Measurements from ENCODE around the gene UGT2A2. TPM values are rescaled to one million over a fixed set of nuclear protein-coding genes. Genes with fewer than 3 reads are reported as not detected.

The UGT2A2 gene
- total and polyA plus RNA-seq, 12 donors: not detected

DNA sequence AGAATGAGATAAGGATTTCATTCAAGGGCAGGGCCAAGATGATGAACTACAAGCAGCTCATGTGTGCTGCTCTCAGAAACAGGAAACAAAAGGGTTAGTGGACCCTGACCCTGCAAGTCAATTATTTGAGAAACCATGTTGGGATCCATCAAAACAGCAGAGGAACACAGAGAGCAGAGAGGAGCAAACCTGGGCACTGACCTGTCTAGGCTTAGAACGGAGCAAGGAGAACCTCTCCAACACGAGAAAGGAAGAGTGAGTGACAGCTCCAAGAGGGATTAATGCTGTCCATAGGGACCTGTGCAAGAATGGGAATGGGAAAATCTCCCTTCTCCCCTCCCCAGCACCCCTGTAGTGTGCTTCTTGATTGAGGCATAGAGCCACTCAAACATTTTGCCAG, 89.8 kb downstream of the UGT2A2 start:
- Histone ChIP-seq H3K9me3 (peaks cover 0 to 6% (median 0%) of the 10 kb centered on the region in 11 donors), H3K36me3 (no peaks in the 10 kb centered on the region), H3K4me1 (no peaks in the 10 kb centered on the region), H3K27me3 (no peaks in the 10 kb centered on the region), H3K27ac (no peak overlapping the region), H3K4me3 (no peak overlapping the region)
- WGBS, 2 donors: 70 to 80% methylated on average over 2 of the region's 2 CpGs
- TF ChIP-seq, protein P1, sequence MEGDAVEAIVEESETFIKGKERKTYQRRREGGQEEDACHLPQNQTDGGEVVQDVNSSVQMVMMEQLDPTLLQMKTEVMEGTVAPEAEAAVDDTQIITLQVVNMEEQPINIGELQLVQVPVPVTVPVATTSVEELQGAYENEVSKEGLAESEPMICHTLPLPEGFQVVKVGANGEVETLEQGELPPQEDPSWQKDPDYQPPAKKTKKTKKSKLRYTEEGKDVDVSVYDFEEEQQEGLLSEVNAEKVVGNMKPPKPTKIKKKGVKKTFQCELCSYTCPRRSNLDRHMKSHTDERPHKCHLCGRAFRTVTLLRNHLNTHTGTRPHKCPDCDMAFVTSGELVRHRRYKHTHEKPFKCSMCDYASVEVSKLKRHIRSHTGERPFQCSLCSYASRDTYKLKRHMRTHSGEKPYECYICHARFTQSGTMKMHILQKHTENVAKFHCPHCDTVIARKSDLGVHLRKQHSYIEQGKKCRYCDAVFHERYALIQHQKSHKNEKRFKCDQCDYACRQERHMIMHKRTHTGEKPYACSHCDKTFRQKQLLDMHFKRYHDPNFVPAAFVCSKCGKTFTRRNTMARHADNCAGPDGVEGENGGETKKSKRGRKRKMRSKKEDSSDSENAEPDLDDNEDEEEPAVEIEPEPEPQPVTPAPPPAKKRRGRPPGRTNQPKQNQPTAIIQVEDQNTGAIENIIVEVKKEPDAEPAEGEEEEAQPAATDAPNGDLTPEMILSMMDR (IDR thresholded peaks at IDR 0.05): no peak
- intact Hi-C loops (cut with DNase I): no loop called here
- no peak for DNase-seq
- ATAC-seq: no peak

DNA sequence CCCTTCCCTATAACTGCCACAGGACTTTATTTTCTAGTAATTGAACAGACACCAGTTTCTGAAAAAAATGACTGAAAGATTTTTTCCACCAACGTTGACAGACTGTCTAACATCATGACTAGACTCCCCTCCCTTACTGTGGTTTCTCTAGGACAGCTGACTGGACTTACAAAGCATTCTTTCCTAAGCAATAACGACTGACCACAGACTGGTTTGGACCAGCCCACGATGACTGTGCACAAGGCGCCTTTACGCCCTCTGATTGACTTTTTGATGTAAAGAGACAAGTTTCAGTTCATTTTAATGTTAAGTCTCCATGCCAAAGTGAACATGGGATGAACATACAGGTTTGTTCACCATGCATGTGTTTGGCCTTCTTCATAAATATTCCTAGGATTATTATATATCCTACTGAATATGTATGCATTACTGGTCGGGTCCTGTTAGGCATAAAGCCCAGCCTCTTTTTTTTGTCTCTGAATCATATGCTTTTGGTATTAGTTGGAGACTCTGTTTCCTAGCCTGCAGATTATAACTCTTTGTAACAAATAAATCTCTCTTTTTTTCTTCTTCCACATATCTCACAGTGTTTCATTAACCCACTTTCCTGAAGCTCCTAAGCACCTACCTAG, 93.2 kb downstream of the UGT2A2 start:
- Histone ChIP-seq H3K4me1 (no peaks in the 10 kb centered on the region), H3K27me3 (no peaks in the 10 kb centered on the region), H3K4me3 (no peak overlapping the region), H3K36me3 (no peaks in the 10 kb centered on the region), H3K27ac (no peak overlapping the region), H3K9me3 (no peaks in the 10 kb centered on the region)
- DNase-seq (no peak), ATAC-seq (no peak)
- TF ChIP-seq, protein P1 (IDR thresholded peaks at IDR 0.05): no peak
- WGBS, 2 donors: 64 to 66% methylated on average over 6 of the region's 6 CpGs
- intact Hi-C loops (cut with DNase I): no loop called here

Other genes starting within 250 kb of the UGT2A2 start
- gene UGT2B4, start 143.7 kb downstream of the UGT2A2 start, total RNA-seq: 10 to 100 TPM; 14.8 to 52.8 (median 25.8) TPM
- 1 to 10 TPM; 3.6 to 9.5 TPM for gene UGT2B4, start 143.7 kb downstream of the UGT2A2 start, polyA plus RNA-seq
- gene UGT2A1, start 13.6 kb upstream of the UGT2A2 start, total RNA-seq: not detected
- gene UGT2A1, start 13.6 kb upstream of the UGT2A2 start, polyA plus RNA-seq: not detected
- 1 to 10 TPM in 2 of 10 donors, under 1 TPM in 8; 0.24 to 2.7 (median 0.44) TPM for gene SULT1B1, start 121.0 kb upstream of the UGT2A2 start, total RNA-seq
- under 1 TPM; 0.22 to 0.45 TPM for gene SULT1B1, start 121.0 kb upstream of the UGT2A2 start, polyA plus RNA-seq
- gene SULT1E1, start 220.5 kb upstream of the UGT2A2 start, total RNA-seq: not detected
- not detected for gene SULT1E1, start 220.5 kb upstream of the UGT2A2 start, polyA plus RNA-seq